Spleen (tissue), 11 donors: ENCODE results near the gene TNRC6A. TPM values are rescaled to one million over a fixed set of nuclear protein-coding genes. Genes with fewer than 3 reads are reported as not detected.

Experiments used
- DNase-seq: peaks from one replicate; pipeline ENCODE4 v3.0.0-alpha.2; 2020
- H3K27ac ChIP-seq, 8 donors: fragments of 200-600 bp; sonication (generic) in 7 of 8; 1 replicate in 4 of 8; 2 replicates in 4 of 8; pipeline versions ENCODE4 v1.5.0 to v1.8.0; 2016 to 2021; ENCODE audit warnings: inconsistent platforms in 4 of 8, mild to moderate bottlenecking in 4 of 8, moderate library complexity in 1 of 8
- H3K27me3 ChIP-seq, 7 donors: fragments of 200-600 bp; sonication (generic) in 6 of 7; replicated peaks in 1 of 7; 1 replicate in 4 of 7; 2 replicates in 3 of 7; pipeline versions ENCODE4 v1.5.0 to v1.8.0; 2016 to 2021; ENCODE audit warnings: inconsistent platforms in 3 of 7, mild to moderate bottlenecking in 1 of 7
- H3K36me3 ChIP-seq, 6 donors: fragments of 200-600 bp; sonication (generic) in 5 of 6; 1 replicate in 4 of 6; 2 replicates in 2 of 6; pipeline versions ENCODE4 v1.5.0 to v1.8.0; 2016 to 2021; ENCODE audit warnings: inconsistent platforms in 2 of 6
- H3K4me1 ChIP-seq, 6 donors: fragments of 200-600 bp; sonication (generic) in 5 of 6; 1 replicate in 3 of 6; 2 replicates in 3 of 6; pipeline versions ENCODE4 v1.5.0 to v1.8.0; 2016 to 2021; ENCODE audit warnings: inconsistent platforms in 3 of 6
- H3K4me3 ChIP-seq, 8 donors: fragments of 200-600 bp; sonication (generic) in 7 of 8; 1 replicate in 4 of 8; 2 replicates in 4 of 8; pipeline versions ENCODE4 v1.5.0 to v1.8.0; 2016 to 2021; ENCODE audit warnings: inconsistent platforms in 4 of 8, mild to moderate bottlenecking in 4 of 8, moderate library complexity in 2 of 8
- H3K9me3 ChIP-seq, 8 donors: fragments of 200-600 bp; sonication (generic) in 7 of 8; 1 replicate in 4 of 8; 2 replicates in 4 of 8; pipeline versions ENCODE4 v1.5.0 to v1.8.0; 2016 to 2021; ENCODE audit warnings: inconsistent platforms in 4 of 8
- POLR2A ChIP-seq, 3 donors: fragments of 450-650 bp; IDR thresholded peaks; one replicate each; pipeline ENCODE4 v1.5.1; 2017; ENCODE audit warnings: antibody characterized with exemption in 3 of 3, mild to moderate bottlenecking in 1 of 3
- POLR2AphosphoS5 ChIP-seq, 3 donors: sonication (generic); formaldehyde crosslinking; IDR thresholded peaks; one replicate each; pipeline ENCODE4 v1.5.1; 2017; ENCODE audit warnings: antibody characterized with exemption in 3 of 3
- WGBS, 5 donors: extraction: QIAGEN DNeasy Blood & Tissue Kit in 3 of 5; methylation state at CpG; one replicate each; pipeline versions ENCODE4 v1.1.5 to v1.1.7; 2013 to 2018; 5-methylcytosine and 5-hydroxymethylcytosine counted together
- intact Hi-C: fragments of 100-400 bp; cut with DNase I; formaldehyde crosslinking; loops from one replicate; pipeline ENCODE4 v1.15.0; 2023; ENCODE audit warnings: low total_unique reads
- polyA plus RNA-seq, 3 donors: library from polyadenylated mRNA; stranded (reverse); fragments of 200-250 nt; gene quantifications; one replicate each; pipeline ENCODE4 v1.2.1, GENCODE V29; 2013
- total RNA-seq, 7 donors: library from RNA; depleted of rRNA in 3 of 7; stranded (reverse); fragments of >200 nt in 3 of 7; fragmentation: NEBNext Ultra II Directional in 4 of 7; extraction: Animal tissue kit (Norgen Biotek cat#: 25700) in 4 of 7; gene quantifications; one replicate each; pipeline versions ENCODE4 v1.1.0 to v1.2.1, GENCODE V29; 2016 to 2021
- TF ChIP-seq, protein P1 (sequence below), 11 experiments: fragments of 200-600 bp in 7 of 11; fragments of 450-650 bp in 4 of 11; sonication (generic) in 4 of 11; IDR thresholded peaks in 8 of 11; conservative IDR thresholded peaks in 3 of 11; 1 replicate in 7 of 11; 2 replicates in 4 of 11; pipeline versions ENCODE4 v1.4.0 to v1.8.0; 2016 to 2021; ENCODE audit warnings: antibody characterized with exemption in 11 of 11, inconsistent platforms in 4 of 11, mild to moderate bottlenecking in 1 of 11
- donor health status: healthy with polysubstance abuse.
- donor health status: DM: no; HTN: no; CAD: no; lungs with moderate emphysema.
- donor health status: DM: no; HTN: no; CAD: no.
- donor health status: Bipolar disorder and iron deficiency.
- donor health status: healthy.
- donor health status: DM: no; HTN: no; CAD: no.
- donor health status: DM: yes; HTN: yes; CAD: no.

TNRC6A gene
- total and polyA plus RNA-seq, 10 donors: 6.5 to 67.8 (median 57.3) TPM

DNA sequence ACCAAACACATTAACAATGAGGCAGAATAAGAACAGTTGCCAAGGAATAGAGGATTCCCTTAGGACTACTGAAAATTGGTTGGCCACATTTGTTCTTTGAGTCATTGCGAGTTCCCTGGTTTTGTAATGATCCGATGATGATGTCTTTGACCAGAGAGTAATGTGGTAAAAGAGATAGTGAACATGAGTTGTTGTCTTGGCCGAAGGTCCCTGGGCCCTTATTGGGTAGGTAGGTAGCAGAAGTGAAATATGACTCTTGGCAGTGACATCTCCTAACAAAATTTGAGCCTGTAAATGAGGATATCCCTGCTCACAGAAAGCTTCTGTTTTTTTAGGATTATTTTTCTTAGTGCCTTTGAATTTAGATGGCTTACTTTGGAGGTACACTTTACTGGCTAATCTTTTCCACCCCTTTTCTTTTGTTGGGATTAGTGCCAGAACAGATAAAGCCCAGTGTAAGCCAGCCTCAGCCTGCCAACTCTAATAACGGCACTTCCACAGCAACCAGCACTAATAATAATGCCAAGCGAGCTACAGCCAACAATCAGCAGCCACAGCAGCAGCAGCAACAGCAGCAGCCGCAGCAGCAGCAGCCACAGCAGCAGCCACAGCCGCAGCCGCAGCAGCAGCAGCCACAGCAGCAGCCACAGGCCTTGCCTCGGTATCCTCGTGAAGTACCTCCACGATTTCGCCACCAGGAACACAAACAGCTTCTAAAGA, 47.2 kb downstream of the TNRC6A start:
- Histone ChIP-seq H3K27me3 (no peaks in the 10 kb centered on the region), H3K36me3 (peaks cover 0 to 77% (median 51%) of the 10 kb centered on the region in 6 donors), H3K27ac (no peak overlapping the region), H3K9me3 (no peaks in the 10 kb centered on the region), H3K4me3 (no peak overlapping the region), H3K4me1 (peaks cover 0 to 8% (median 0%) of the 10 kb centered on the region in 6 donors)
- no peak for DNase-seq
- intact Hi-C loops: no loop called here
- WGBS, 5 donors: 85 to 97% (median 93%) methylated on average over 12 of the region's 12 CpGs
- TF ChIP-seq POLR2A (IDR thresholded peaks at IDR 0.05): no peak
- peak in 1 of 3 donors; percentile 27 for TF ChIP-seq POLR2AphosphoS5 (IDR thresholded peaks at IDR 0.05)

DNA sequence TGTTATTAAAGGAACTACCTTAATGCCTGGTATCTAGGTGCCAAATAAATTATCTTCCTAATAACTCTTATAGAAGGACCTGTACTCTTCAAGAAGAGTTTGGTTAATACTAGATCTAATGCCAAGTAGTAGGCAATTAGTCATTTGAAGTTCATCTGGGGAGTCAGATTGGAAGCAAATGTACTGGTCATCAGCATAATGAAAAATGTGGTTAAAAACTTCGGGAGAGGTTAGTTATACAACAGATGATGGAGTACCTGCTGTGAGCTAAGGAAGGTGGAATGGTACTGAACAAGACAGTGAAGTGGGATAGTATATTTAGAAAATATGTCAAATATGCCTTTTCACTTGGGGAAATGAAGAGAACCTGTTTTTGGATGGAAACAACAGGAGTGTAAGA, 49.2 kb downstream of the TNRC6A start:
- whole genome bisulfite sequencing, 5 donors: 89 to 98% (median 93%) methylated on average over 1 of the region's 1 CpG
- Histone ChIP-seq H3K27ac (no peak overlapping the region), H3K36me3 (peaks cover 0 to 86% (median 67%) of the 10 kb centered on the region in 6 donors), H3K4me1 (peaks cover 0 to 5% (median 0%) of the 10 kb centered on the region in 6 donors), H3K27me3 (no peaks in the 10 kb centered on the region), H3K4me3 (no peak overlapping the region), H3K9me3 (no peaks in the 10 kb centered on the region)
- no peak for TF ChIP-seq POLR2A (IDR thresholded peaks at IDR 0.05)
- TF ChIP-seq POLR2AphosphoS5 (IDR thresholded peaks at IDR 0.05): no peak
- TF ChIP-seq, protein P1, sequence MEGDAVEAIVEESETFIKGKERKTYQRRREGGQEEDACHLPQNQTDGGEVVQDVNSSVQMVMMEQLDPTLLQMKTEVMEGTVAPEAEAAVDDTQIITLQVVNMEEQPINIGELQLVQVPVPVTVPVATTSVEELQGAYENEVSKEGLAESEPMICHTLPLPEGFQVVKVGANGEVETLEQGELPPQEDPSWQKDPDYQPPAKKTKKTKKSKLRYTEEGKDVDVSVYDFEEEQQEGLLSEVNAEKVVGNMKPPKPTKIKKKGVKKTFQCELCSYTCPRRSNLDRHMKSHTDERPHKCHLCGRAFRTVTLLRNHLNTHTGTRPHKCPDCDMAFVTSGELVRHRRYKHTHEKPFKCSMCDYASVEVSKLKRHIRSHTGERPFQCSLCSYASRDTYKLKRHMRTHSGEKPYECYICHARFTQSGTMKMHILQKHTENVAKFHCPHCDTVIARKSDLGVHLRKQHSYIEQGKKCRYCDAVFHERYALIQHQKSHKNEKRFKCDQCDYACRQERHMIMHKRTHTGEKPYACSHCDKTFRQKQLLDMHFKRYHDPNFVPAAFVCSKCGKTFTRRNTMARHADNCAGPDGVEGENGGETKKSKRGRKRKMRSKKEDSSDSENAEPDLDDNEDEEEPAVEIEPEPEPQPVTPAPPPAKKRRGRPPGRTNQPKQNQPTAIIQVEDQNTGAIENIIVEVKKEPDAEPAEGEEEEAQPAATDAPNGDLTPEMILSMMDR (IDR thresholded peaks at IDR 0.05 in 8 of 11, conservative IDR thresholded peaks at IDR 0.05 in 3 of 11): no peak
- intact Hi-C loops: no loop called here
- DNase-seq: no peak

DNA sequence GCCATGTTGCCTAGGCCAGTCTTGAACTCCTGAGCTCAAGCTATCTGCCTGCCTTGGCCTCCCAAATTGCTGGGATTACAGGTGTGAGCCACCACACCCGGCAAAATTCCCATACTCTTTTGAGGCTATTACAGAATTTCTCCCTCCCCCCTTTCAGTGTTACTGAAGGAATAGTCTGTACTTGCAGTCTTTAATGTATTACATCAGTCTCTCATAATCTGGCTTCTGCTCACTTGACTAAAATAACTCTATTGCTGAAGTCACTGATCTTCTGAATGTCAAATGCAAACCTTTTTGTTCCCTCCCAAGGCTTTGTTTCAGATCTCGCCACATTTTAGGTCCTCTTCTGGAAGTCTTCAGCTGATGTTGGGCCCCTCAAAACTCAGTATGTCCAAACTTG, 51.8 kb downstream of the TNRC6A start:
- Histone ChIP-seq H3K27ac (no peak overlapping the region), H3K36me3 (peaks cover 0 to 97% (median 68%) of the 10 kb centered on the region in 6 donors), H3K27me3 (no peaks in the 10 kb centered on the region), H3K9me3 (no peaks in the 10 kb centered on the region), H3K4me3 (no peak overlapping the region), H3K4me1 (no peaks in the 10 kb centered on the region)
- intact Hi-C loops: no loop called here
- DNase-seq: no peak
- TF ChIP-seq, protein P1 (IDR thresholded peaks at IDR 0.05 in 8 of 11, conservative IDR thresholded peaks at IDR 0.05 in 3 of 11): no peak
- TF ChIP-seq POLR2AphosphoS5 (IDR thresholded peaks at IDR 0.05) (no peak), POLR2A (IDR thresholded peaks at IDR 0.05) (no peak)
- WGBS, 5 donors: 94 to 99% (median 99%) methylated on average over 2 of the region's 2 CpGs

DNA sequence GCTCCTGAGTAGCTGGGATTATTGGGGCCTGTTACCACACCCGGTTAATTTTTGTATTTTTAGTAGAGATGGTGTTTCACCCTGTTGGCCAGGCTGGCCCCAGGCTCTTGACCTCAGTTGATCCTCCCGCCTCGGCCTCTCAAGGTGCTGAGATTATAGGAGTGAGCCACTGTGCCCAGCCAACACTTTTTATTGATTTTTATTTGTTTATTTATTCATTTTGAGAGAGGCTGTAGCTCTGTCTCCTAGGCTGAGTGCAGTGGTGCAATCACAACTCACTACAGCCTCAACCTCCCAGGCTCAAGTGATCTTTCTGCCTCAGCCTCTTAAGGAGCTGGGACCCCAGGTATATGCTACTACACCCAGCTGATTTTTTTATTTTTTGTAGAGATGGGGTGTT, 54.7 kb downstream of the TNRC6A start:
- WGBS, 5 donors: 93 to 99% (median 94%) methylated on average over 3 of the region's 3 CpGs
- Histone ChIP-seq H3K27ac (no peak overlapping the region), H3K9me3 (no peaks in the 10 kb centered on the region), H3K4me1 (no peaks in the 10 kb centered on the region), H3K36me3 (peaks cover 0 to 97% (median 58%) of the 10 kb centered on the region in 6 donors), H3K4me3 (no peak overlapping the region), H3K27me3 (no peaks in the 10 kb centered on the region)
- DNase-seq: no peak
- no peak for TF ChIP-seq POLR2AphosphoS5 (IDR thresholded peaks at IDR 0.05)
- TF ChIP-seq POLR2A (IDR thresholded peaks at IDR 0.05): no peak
- TF ChIP-seq, protein P1 (IDR thresholded peaks at IDR 0.05 in 8 of 11, conservative IDR thresholded peaks at IDR 0.05 in 3 of 11): no peak
- intact Hi-C loops: no loop called here
